Endometrial microvascular endothelial cells (primary cell): ENCODE data around the gene RNF114. TPM values are rescaled to one million over a fixed set of nuclear protein-coding genes. Genes with fewer than 3 reads are reported as not detected.

ENCODE experiments used
- in situ Hi-C: cut with HindIII; loops from 2 replicates; pipeline ENCODE4 v1.10.0; 2017; ENCODE audit warnings: low sequenced_read_pairs, low pct_unique_long_range_greater_than_20kb; ENCODE audit errors: inconsistent ontology term
- total RNA-seq: library from RNA; depleted of rRNA; stranded (reverse); fragments of >200 nt; gene quantifications from one replicate; pipeline ENCODE4 v1.2.3, GENCODE V29; 2015; ENCODE audit errors: inconsistent ontology term

Gene RNF114
- total RNA-seq, 1 donor from 2014 or later: 132 TPM

DNA sequence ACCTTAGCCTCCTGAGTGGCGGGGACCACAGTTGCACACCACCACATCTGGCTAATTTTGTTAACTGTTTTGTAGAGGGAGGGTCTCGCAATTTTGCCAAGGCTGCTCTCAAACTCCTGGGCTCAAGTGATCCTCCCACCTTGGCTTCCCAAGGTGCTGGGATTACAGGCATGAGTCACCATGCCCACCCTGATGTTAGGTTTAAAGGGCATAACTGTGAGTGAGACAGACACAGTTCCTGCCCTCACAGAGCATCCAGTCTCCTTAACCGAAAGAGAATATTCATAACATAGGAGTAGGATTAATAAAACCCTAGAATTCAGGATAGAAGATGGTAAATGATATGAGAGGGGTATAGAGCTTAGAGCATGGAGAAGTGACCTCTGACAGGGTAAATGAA, 17.8 kb upstream of the RNF114 start:
- in situ Hi-C loops: no loop called here

DNA sequence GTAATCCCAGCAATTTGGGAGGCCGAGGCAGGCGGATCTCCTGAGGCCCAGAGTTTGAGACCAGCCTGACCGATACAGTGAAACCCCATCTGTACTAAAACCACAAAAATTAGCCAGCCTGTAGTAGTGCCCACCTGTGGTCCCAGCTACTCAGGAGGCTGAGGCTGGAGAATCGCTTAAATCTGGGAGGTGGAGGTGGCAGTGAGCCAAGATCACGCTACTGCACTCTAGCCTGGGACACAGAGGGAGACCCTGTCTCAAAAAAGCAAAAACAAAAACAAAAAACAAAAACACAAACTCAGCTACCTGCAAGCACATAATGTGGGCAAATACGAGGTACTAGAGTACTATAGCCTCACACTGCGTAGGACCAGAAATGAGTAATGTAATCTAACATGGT, 17.2 kb upstream of the RNF114 start:
- in situ Hi-C loops: no loop called here

DNA sequence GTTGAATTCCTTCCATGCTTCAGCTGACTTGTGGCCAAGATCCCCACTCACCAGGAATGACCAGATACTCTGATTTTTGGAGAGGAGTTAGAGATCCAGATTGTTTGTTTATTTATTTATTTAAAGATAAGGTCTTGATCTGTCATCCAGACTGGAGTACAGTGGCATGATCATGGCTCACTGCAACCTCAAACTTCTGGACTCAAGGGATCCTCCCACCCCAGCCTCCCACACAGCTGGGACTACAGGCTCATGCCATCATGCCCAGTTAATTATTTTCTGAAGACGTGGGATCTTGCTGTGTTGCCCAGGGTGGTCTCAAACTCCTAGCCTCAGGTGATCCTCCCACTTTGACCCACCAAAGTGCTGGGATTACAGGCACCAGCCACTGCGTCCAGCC, 16.7 kb upstream of the RNF114 start:
- in situ Hi-C loops: no loop called here

DNA sequence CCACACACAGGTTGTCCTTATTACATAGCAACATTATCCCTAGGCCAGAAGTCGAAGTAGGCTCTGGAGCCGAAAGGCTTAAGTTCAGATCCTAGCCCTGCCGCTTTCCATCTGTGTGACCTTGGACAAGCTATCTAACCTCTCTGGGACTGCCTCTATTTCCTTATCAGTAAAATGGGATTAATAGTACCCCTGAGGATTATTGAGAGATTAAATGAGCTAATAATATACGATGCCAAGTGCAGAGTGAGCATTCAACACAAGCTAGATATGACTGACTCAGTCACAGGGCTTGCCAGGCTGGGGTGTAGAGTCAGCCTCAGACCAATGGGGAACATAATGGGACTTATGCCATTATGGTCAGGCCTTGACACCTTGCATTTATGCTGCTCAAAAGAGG, 11.9 kb upstream of the RNF114 start:
- in situ Hi-C loops: no loop called here

DNA sequence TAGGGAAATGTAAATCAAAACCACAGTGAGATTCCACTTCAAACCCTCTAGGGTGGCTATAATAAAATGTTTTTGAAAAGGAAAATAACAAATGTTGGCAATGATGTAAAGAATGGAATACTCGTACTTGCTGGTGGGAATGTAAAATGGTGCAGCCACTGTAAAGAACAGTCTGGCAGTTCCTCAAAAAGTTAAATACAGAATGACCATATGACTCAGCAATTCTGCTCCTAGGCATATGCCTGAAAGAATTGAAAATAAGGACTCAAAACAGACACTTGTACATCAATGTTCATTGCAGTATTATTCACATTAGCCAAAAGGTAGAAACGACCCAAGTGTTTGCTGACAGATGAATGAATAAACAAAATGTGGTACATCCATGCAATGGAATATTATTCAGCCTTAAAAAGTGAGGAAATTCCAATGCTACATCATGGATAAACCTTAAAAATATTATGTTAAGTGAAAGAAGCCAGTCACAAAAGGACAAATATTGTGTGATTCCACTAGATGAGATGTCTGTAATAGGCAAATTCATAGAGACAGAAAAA, 10.2 kb upstream of the RNF114 start:
- in situ Hi-C loops: no loop called here

DNA sequence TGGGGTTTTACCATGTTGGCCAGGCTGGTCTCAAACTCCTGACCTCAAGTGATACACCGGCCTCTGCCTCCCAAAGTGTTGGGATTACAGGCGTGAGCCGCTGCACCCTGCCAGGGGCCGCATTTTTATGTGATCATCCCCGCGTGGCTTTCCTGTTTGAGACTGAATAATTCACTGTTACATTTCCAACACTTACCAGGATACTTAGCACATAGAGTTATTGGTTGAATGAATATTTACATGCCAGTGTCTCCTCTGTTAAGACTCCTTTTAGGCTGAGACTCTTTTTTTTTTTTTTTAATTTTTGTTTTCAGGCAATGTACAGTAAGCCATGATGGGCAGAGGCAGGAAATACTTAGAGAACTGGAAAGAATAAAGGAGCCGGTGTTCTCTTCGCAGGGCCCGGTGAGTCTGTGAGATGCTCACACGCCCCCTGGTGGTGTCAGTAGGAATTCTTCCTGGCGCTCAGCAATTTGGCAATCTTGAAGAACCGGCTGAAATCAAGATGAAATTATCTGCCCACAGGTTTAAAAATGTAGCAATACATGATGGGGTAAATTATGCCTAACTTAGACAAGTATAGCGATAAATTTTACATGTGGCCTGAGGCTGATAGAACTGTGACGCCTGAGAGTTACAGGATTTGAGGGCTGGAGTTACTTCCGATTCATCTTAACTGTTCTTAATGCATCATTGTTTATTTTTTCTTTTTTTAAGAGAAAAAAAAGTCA, 7.6 kb upstream of the RNF114 start:
- in situ Hi-C loops: no loop called here

DNA sequence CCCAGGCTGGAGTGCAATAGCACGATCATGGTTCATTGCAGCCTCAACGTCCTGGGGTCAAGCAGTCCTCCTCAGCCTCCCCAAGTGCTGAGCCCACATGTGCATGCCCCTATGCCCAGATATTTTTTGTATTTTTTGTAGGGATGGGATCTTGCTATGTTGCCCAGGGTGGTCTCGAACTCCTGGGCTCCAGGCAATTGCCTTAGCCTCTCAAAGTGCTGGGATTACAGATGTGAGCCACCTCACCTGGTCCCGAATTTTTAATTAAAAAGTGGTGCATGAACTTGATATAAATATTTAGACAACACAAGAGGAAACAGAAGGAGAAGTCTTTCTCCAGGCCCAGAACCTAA, 7.1 kb upstream of the RNF114 start:
- in situ Hi-C loops: no loop called here

DNA sequence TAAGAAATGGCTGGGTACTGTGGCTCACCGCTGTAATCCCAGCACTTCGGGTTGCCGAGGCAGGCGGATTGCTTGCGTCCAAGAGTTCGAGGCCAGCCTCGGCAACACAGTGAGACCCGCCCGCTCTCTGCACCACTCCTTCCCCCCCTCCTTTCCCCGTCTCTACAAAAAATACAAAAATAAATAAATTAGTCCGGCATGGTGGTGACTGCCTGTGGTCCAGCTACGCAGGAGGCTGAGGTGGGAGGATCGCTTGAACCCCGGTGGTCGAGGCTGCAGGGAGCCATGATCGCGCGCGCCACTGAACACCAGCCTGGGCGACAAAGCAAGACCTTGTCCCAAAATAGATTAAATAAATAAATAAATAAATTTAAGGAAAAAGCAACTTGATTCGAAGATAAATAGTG, 448 bp upstream of the RNF114 start:
- in situ Hi-C loops: no loop called here

DNA sequence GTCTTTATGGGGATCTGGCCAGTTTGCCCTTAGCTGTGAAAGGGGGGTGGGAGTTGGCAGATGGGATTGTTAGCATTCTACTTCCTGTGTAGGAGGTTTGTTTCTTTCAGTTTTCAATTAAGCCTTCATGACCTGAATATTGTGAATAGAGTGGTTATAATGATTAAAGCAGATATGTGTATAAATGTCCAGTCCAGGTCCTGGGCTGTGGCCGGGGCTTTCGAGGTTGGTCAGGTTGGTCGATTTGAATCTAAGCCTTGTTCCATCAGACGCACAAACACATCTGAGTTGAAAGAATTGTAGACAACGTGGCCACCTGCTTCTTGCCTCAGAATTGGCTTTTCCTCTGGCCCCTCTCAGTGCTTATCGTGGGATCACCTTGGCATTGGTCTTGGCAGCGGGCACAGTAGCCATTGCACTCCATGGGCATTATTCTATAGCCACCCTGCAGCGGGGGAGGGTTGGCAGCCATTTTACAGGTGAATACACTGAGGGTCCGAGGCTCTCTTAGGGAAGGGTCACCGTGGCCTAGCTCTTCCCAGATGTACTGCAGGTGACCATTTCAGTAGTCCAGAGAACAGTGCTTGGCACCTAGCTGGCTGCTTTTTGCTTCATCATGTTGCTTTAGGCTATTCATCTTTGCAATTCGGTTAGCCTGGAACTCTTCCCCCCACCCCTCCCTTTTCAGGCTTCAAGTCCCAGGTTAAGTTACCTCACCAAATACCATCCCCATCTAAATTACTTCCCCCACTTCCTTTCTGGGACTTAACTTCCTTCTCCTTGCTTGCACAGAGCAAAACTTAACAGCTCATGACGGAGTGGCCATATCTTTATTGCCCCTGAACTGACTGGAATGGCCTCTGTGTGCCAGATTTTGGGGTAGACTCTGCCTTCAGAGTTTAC, 1.1 kb downstream of the RNF114 start:
- in situ Hi-C loops: no loop called here

DNA sequence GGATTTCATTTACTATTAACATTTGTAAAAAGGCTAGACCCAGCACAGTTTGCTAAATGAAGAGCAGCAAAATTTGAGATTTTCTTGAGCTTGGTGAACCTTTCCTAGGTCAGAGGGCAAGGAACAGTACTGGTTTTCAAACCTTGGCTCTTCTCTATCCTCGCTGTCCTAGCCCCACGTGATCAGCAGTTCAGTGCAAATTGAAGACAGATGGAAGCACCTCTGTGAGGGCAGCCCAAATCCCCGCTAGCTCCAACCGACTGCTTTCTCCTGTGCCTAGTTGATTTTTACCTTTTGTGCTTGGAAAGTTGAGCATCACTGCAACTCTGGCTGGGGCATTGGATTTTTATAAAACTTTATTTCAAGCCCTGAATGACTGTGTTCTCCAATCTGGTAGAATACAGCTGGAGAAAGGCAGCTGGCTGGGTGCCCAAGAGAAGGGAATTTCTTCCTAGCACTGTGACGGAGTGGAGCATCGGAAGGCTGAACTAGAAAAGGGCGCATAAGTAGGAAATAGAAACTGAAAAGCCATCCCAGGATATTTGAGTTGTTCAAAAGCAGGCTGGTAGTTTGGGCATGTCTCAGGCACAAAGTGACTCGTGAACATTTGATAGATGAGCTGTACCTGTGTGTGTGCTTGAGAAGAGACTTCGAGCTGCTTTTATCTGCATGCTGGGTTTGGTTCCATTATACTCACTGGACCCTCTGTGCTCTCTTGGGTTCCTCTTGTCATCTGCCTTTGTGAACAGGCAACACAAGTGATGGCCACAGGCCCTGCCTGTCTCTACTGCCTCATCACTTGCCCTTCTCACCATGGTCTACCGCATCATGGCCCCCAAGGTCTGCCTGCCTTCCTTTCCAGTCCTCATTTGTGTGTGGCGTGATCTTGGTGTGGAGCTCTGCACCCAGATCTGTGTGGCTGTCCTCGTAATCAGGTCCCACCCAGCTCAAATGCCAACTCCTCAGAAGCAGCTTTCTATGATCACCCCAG, 2.3 kb downstream of the RNF114 start:
- in situ Hi-C loops: no loop called here

DNA sequence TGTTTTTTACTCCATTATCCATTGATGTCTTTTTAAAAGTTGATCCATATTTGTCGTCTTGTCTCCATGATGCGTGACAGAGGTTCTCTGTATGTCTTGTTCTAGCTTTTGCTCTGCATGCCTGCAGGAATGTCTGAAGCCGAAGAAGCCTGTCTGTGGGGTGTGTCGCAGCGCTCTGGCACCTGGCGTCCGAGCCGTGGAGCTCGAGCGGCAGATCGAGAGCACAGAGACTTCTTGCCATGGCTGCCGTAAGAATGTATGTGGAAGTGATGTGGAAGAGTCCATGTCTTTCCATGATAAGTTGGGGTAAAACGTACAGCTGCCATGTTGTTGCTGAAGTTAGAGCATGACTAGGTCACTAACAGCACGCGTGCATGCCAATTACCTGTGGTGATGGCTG, 5.3 kb downstream of the RNF114 start:
- in situ Hi-C loops: no loop called here

DNA sequence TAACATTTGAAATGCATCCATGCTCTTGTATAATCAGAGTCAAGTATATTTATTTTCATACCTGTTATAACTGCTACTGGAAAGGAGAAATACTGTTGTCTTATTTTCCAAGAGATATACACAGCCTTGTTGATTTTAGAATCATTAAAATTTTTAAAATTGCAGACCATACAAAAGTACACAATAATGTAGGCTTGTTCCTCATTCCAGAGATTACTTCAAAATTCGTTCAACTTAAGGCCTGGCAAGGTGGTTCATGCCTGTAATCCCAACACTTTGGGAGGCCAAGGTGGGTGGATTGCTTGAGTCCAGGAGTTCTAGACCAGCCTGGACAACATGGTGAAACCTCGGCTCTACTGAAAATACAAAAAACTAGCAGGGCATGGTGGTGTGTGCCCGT, 6.1 kb downstream of the RNF114 start:
- in situ Hi-C loops: no loop called here

DNA sequence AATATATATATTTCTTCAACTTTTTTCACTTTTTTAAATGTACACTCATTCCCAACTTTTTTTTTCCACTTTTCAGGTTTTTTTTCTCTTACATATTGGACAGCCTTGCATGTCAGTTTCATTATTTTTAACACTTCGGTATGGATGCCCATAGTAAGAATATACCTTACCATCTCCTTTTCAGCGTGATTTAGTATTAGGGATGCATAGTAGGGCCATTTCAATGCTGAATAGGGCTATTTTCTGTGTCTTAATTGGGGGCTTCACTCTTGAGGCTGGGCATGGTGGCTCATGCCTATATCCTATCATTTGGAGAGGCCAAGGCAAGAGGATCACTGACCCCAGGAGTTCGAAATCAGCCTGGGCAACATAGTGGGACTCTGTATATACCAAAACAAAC, 6.7 kb downstream of the RNF114 start:
- in situ Hi-C loops: no loop called here

DNA sequence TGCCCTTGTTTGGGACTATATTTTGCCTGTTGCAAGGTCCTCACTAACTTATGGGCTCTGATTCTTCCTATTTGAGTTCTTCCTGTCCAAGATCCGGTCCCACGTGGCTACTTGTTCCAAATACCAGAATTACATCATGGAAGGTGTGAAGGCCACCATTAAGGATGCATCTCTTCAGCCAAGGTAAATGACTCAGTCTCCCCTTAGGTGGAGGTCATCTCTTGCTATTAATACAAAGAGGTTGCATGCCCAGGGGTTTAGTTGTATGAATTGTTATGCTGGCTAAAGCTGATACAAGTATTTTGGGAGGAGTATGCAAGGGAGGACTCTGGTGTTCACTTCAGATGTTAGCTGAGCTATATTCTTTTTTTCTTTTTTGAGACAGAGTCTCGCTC, 9.1 kb downstream of the RNF114 start:
- in situ Hi-C loops: no loop called here

DNA sequence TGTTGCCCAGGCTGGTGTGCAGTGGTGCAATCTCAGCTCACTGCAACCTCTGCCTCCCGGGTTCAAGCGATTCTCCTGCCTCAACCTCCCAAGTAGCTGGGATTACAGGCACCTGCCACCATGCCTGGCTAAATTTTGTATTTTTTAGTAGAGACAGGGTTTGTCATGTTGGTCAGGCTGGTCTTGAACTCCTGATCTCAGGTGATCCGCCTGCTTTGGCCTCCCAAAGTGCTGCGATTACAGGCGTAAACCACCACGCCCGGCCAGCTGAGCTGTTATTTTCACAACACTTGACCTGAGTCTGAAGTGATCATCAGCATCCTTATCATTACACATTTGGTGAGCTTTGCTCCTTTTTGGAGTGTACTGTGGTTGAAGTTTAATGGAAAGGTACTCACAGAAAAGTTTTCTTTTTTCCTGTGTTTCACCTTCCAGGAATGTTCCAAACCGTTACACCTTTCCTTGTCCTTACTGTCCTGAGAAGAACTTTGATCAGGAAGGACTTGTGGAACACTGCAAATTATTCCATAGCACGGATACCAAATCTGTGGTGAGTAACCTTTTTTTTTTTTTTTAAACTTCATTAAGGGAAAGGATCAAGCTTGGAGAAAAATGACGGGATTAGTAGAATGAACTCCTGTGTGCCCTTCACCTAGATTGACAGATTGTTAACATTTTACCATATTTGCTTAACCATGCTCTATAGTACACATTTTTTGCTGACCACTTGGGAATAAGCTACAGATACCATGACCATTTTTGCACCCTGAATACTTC, 9.7 kb downstream of the RNF114 start:
- in situ Hi-C loops: no loop called here

DNA sequence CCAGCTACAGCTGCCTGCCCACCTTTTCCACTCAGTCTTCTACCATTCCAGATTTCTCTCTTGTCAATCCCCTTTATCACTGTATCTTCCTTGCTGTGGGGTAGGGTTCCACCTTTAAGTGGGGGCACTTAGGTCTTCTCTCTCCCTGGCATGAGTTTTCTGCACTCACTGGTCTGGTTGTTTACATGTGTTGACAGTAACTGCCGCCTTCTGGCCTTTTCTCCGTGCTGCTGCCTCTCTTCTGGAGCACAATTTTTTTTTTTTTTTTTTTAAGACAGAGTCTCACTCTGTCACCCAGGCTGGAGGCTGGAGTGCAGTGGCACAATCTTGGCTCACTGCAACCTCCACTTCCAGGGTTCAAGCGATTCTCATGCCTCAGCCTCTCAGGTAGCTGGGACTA, 12.0 kb downstream of the RNF114 start:
- in situ Hi-C loops: no loop called here

DNA sequence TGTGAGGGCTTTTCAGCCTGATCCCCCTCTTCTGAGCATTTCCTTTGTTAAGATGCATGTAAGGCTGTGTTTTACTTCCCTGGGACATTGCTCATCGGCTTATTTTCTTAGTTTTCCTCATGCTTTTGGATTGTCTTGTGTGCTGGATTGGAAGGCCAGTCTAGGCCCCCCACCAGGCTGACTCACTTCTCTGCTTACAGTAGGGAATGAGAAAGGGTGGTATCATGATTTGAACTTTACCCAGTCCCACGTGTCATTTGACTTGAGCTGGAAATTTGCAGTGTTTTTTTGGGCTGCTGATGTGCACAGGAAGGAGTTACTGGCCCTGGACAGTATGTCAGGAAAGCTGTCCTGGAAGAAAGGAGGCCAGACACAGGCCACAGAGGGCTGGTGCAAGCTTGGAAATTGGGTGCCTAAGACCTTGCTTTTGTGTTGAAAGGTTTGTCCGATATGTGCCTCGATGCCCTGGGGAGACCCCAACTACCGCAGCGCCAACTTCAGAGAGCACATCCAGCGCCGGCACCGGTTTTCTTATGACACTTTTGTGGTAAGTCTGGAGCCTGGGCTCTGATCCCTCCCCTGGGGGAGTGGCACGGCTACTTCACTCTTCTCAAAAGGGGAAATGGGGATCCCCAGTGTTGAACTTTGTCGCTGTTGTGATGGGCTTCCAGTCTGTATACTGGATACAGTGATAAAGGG, 12.8 kb downstream of the RNF114 start:
- in situ Hi-C loops: no loop called here

DNA sequence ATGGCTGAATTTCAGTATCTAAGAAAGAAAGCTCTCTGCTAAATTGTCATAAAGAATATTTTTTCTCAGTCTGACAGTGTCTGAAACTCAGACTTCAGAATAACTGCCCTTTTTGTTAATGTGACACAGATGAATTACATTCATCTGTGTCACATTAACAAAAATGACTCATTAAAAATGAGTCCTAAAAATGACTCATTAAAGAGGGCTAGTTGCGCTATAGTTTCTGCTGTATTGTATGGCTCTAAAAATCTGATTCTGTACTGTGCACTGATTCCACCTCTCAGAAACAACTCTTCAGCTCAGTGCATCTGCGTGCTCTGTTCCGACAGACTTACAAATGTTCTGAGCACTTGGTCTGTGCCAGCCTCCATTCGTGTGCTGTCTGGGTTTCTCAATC, 15.0 kb downstream of the RNF114 start:
- in situ Hi-C loops: no loop called here
